Astrocyte (in vitro differentiated cells and primary cell): Measurements from ENCODE around the gene AGBL5. TPM values are rescaled to one million over a fixed set of nuclear protein-coding genes. Genes with fewer than 3 reads are reported as not detected.

ENCODE experiments used
- DNase-seq: peaks from one replicate; pipeline ENCODE4 v3.0.0-alpha.2; 2010; ENCODE audit warnings: low read depth
- FAIRE-seq: peaks from 2 replicates; lab custom pipeline; 2011; peaks lifted over from hg19 to GRCh38; lab: Jason Lieb, UNC
- H2AFZ ChIP-seq: 2 replicates; pipeline ENCODE4 v1.6.0; 2012; ENCODE audit warnings: low read depth, low read length, inconsistent platforms
- H3K27ac ChIP-seq: 2 replicates; pipeline ENCODE4 v1.5.1; 2011; ENCODE audit warnings: low read depth, low read length, inconsistent platforms
- H3K27me3 ChIP-seq: 2 replicates; pipeline ENCODE4 v1.6.0; 2011; ENCODE audit warnings: low read length, inconsistent platforms; ENCODE audit not compliant: insufficient read depth
- H3K36me3 ChIP-seq: 2 replicates; pipeline ENCODE4 v1.5.1; 2011; ENCODE audit warnings: low read length, inconsistent platforms; ENCODE audit not compliant: insufficient read depth
- H3K4me1 ChIP-seq: 2 replicates; pipeline ENCODE4 v1.5.1; 2011; ENCODE audit warnings: low read length, inconsistent platforms; ENCODE audit not compliant: insufficient read depth
- H3K4me2 ChIP-seq: 2 replicates; pipeline ENCODE4 v1.6.0; 2012; ENCODE audit warnings: low read length, inconsistent platforms
- H3K4me3 ChIP-seq: 2 replicates; pipeline ENCODE4 v1.5.1; 2011; ENCODE audit warnings: low read depth, mild to moderate bottlenecking, low read length, inconsistent platforms; ENCODE audit not compliant: insufficient read depth
- H3K79me2 ChIP-seq: 2 replicates; pipeline ENCODE4 v1.6.0; 2012; ENCODE audit warnings: mild to moderate bottlenecking, low read length, inconsistent platforms; ENCODE audit not compliant: insufficient read depth
- H3K9ac ChIP-seq: 2 replicates; pipeline ENCODE4 v1.6.0; 2012; ENCODE audit warnings: mild to moderate bottlenecking, low read length, inconsistent platforms
- H3K9me3 ChIP-seq: 2 replicates; pipeline ENCODE4 v1.5.1; 2012; ENCODE audit warnings: low read depth, mild to moderate bottlenecking, low read length, inconsistent platforms; ENCODE audit not compliant: insufficient read depth
- H4K20me1 ChIP-seq: 2 replicates; pipeline ENCODE4 v1.6.0; 2012; ENCODE audit warnings: low read length, inconsistent platforms; ENCODE audit not compliant: insufficient read depth
- H3K27ac Mint-ChIP-seq: one replicate; pipeline ENCODE4 v1.8.0; 2021; ENCODE audit warnings: mild to moderate bottlenecking, mixed read lengths; ENCODE audit not compliant: unreplicated experiment
- H3K27me3 Mint-ChIP-seq: one replicate; pipeline ENCODE4 v1.8.0; 2021; ENCODE audit warnings: low read depth, mixed read lengths; ENCODE audit not compliant: unreplicated experiment
- H3K36me3 Mint-ChIP-seq: one replicate; pipeline ENCODE4 v1.8.0; 2021; ENCODE audit warnings: low read depth, mixed read lengths; ENCODE audit not compliant: unreplicated experiment
- H3K4me1 Mint-ChIP-seq: one replicate; pipeline ENCODE4 v1.8.0; 2021; ENCODE audit warnings: low read depth, mixed read lengths; ENCODE audit not compliant: unreplicated experiment
- H3K4me3 Mint-ChIP-seq: one replicate; pipeline ENCODE4 v1.8.0; 2021; ENCODE audit warnings: mild to moderate bottlenecking, moderate library complexity, mixed read lengths; ENCODE audit not compliant: unreplicated experiment
- H3K9me3 Mint-ChIP-seq: one replicate; pipeline ENCODE4 v1.8.0; 2021; ENCODE audit warnings: mild to moderate bottlenecking, mixed read lengths; ENCODE audit not compliant: unreplicated experiment
- EZH2 ChIP-seq: IDR thresholded peaks from 2 replicates; pipeline ENCODE4 v1.6.1; 2012; ENCODE audit warnings: mild to moderate bottlenecking, low read length, inconsistent platforms; ENCODE audit not compliant: insufficient read depth
- total RNA-seq: library from RNA; stranded (reverse); gene quantifications from 2 replicates; pipeline ENCODE4 v1.2.1, GENCODE V29; 2021
- TF ChIP-seq, protein P1 (sequence below): IDR thresholded peaks from 2 replicates; pipeline ENCODE4 v1.5.1; 2011; ENCODE audit warnings: low read depth, mild to moderate bottlenecking, inconsistent platforms, low read length, moderate library complexity; ENCODE audit not compliant: insufficient read depth

The AGBL5 gene
- total RNA-seq, 1 donor from 2014 or later = 20.7 TPM

- TF ChIP-seq, protein P1, sequence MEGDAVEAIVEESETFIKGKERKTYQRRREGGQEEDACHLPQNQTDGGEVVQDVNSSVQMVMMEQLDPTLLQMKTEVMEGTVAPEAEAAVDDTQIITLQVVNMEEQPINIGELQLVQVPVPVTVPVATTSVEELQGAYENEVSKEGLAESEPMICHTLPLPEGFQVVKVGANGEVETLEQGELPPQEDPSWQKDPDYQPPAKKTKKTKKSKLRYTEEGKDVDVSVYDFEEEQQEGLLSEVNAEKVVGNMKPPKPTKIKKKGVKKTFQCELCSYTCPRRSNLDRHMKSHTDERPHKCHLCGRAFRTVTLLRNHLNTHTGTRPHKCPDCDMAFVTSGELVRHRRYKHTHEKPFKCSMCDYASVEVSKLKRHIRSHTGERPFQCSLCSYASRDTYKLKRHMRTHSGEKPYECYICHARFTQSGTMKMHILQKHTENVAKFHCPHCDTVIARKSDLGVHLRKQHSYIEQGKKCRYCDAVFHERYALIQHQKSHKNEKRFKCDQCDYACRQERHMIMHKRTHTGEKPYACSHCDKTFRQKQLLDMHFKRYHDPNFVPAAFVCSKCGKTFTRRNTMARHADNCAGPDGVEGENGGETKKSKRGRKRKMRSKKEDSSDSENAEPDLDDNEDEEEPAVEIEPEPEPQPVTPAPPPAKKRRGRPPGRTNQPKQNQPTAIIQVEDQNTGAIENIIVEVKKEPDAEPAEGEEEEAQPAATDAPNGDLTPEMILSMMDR = no peak
- TF ChIP-seq EZH2 = no peak
- DNase-seq = no peak
- peak overlapping the region; percentile 19 for H3K4me3 ChIP-seq
- Mint-ChIP-seq H3K27me3 (peaks cover 12% of the 10 kb centered on the region), H3K4me3 (no peak overlapping the region), H3K4me1 (no peaks in the 10 kb centered on the region), H3K9me3 (peaks cover 2% of the 10 kb centered on the region), H3K27ac (peak overlapping the region; percentile 4), H3K36me3 (no peaks in the 10 kb centered on the region)
- H3K27me3 ChIP-seq = no peaks in the 10 kb centered on the region
- H3K4me2 ChIP-seq = peak overlapping the region; percentile 81
- peak overlapping the region; percentile 69 for H2AFZ ChIP-seq
- no peaks in the 10 kb centered on the region for H3K79me2 ChIP-seq
- no peaks in the 10 kb centered on the region for H3K9me3 ChIP-seq
- no peak overlapping the region for H3K9ac ChIP-seq
- no peaks in the 10 kb centered on the region for H3K36me3 ChIP-seq
- H3K4me1 ChIP-seq = no peaks in the 10 kb centered on the region
- no peaks in the 10 kb centered on the region for H4K20me1 ChIP-seq
- H3K27ac ChIP-seq = no peak overlapping the region
- FAIRE-seq = no peak
Measured at GRCh38 chr2:27095745-27096651, 44.5 kb downstream of the AGBL5 start.

DNA sequence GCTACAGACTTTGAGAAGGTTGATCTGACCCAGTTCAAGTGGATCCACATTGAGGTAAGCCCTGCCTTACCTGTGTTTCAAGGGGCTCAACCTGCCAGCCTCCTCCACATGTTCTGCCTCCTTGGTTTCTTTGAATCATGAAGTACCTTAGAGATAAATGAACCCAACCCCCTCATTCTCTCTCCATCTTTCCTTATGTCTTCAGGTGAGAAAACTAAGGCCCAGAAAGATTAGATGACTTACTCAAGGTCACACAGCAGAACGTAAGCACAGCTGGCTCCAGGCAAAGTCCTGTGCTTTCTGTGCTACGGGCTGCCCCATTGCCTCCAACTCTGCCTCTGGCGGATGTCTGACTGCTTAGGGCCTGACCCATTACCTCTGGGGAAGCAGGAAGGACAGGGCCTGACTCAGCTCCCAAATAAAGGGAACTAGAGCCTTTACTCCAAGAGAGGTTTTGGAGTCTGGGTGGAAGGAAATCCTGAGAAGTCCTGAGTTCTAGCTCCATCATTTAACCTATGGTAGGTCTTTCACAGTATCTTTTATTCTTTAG, 45.4 kb downstream of the AGBL5 start:
- H3K27ac Mint-ChIP-seq = no peak overlapping the region
- Histone ChIP-seq H3K36me3 (no peaks in the 10 kb centered on the region), H3K9ac (no peak overlapping the region), H3K79me2 (no peaks in the 10 kb centered on the region), H3K4me1 (no peaks in the 10 kb centered on the region), H3K4me3 (no peak overlapping the region), H3K27me3 (peaks cover 1% of the 10 kb centered on the region), H4K20me1 (no peaks in the 10 kb centered on the region), H2AFZ (no peak overlapping the region), H3K4me2 (no peak overlapping the region), H3K27ac (no peak overlapping the region), H3K9me3 (no peaks in the 10 kb centered on the region)
- peaks cover 2% of the 10 kb centered on the region for H3K9me3 Mint-ChIP-seq
- H3K4me3 Mint-ChIP-seq = no peak overlapping the region
- FAIRE-seq = no peak
- TF ChIP-seq, protein P1 = no peak
- no peak for TF ChIP-seq EZH2
- DNase-seq = no peak
- no peaks in the 10 kb centered on the region for H3K4me1 Mint-ChIP-seq
- peaks cover 12% of the 10 kb centered on the region for H3K27me3 Mint-ChIP-seq
- no peaks in the 10 kb centered on the region for H3K36me3 Mint-ChIP-seq
